Measurements from ENCODE around the gene ASPRV1.
A peak's percentile ranks its signal among the peaks of the same experiment; 100 is the strongest.

Gene ASPRV1

GRCh38 chr2:69965756-69966445, 4.5 kb upstream of the ASPRV1 start:
- Histone ChIP-seq H3K27ac (no peak overlapping the region), H3K4me3 (no peak overlapping the region), H4K20me1 (no peaks in the 10 kb centered on the region), H3K9me3 (no peaks in the 10 kb centered on the region), H3K4me2 (no peak overlapping the region), H3K27me3 (no peaks in the 10 kb centered on the region), H3K36me3 (no peaks in the 10 kb centered on the region; the same call in 1 of the 2 replicates), H3K4me1 (no peaks in the 10 kb centered on the region), H3K9ac (no peak overlapping the region)
- TF ChIP-seq Cebpa-rat (IDR thresholded peaks at IDR 0.05), result no peak

GRCh38 chr2:69964353-69964841, 3.0 kb upstream of the ASPRV1 start:
- Histone ChIP-seq H4K20me1 (no peaks in the 10 kb centered on the region), H3K4me1 (no peaks in the 10 kb centered on the region), H3K4me3 (no peak overlapping the region), H3K9me3 (no peaks in the 10 kb centered on the region), H3K36me3 (no peaks in the 10 kb centered on the region; the same call in 1 of the 2 replicates), H3K27ac (no peak overlapping the region), H3K4me2 (no peak overlapping the region), H3K9ac (no peak overlapping the region), H3K27me3 (no peaks in the 10 kb centered on the region)
- no peak for TF ChIP-seq Cebpa-rat (IDR thresholded peaks at IDR 0.05)

GRCh38 chr2:69962986-69963730, 1.7 kb upstream of the ASPRV1 start:
- no peak for TF ChIP-seq Cebpa-rat (IDR thresholded peaks at IDR 0.05)
- no peaks in the 10 kb centered on the region for H3K27me3 ChIP-seq
- no peak overlapping the region for H3K9ac ChIP-seq
- no peaks in the 10 kb centered on the region for H3K9me3 ChIP-seq
- H3K4me1 ChIP-seq, result peaks cover 7% of the 10 kb centered on the region
- H3K27ac ChIP-seq, result no peak overlapping the region
- H3K36me3 ChIP-seq, result no peaks in the 10 kb centered on the region; the same call in 1 of the 2 replicates
- H3K4me3 ChIP-seq, result no peak overlapping the region
- no peak overlapping the region for H3K4me2 ChIP-seq
- no peaks in the 10 kb centered on the region for H4K20me1 ChIP-seq

DNA sequence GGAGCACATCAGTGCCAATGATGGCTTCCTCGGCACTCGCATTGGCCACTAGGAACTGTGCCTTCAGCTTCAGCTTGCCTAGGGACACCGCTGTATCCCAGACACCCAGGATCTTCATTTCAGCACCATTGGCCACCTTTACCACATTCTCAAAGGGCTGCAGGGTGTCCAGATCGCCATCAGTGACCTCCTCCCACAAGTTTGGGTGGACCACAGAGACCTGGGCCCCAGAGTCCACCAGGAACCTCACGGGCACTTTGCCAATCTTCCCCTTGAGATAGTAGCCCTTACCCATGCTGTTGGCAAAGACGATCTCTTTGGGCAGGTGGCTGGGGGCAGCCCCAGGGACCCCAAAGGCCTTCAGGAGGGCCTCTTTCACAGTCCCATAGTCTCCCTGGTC, 610 bp downstream of the ASPRV1 start:
- Histone ChIP-seq H3K36me3 (no peaks in the 10 kb centered on the region; the same call in 1 of the 2 replicates), H3K9ac (no peak overlapping the region), H3K27ac (no peak overlapping the region), H3K4me1 (peaks cover 13% of the 10 kb centered on the region), H3K4me3 (no peak overlapping the region), H3K4me2 (no peak overlapping the region), H3K9me3 (no peaks in the 10 kb centered on the region), H4K20me1 (no peaks in the 10 kb centered on the region), H3K27me3 (no peaks in the 10 kb centered on the region)
- no peak for TF ChIP-seq Cebpa-rat (IDR thresholded peaks at IDR 0.05)

DNA sequence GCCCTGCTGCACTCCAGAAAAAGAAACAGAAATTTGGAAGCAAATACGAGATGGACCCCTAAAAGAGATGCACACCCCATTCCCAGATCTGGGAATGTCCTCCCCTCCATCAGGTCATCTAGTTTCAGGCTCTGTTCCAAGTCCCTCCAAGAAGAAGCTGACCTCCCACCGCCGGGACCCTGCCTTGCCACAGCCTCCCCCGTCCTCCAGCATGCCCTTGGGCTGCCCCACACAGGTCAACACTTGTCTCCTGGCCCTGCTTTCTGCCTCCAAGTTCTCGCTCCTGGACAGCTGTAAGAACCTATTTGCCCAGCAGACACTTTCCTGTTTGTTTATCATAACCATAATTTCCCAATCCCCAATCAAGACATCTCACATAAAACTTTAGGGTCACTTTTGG, 2.0 kb downstream of the ASPRV1 start:
- Histone ChIP-seq H3K9me3 (no peaks in the 10 kb centered on the region), H3K4me1 (peaks cover 13% of the 10 kb centered on the region), H3K4me2 (no peak overlapping the region), H4K20me1 (no peaks in the 10 kb centered on the region), H3K27ac (no peak overlapping the region), H3K36me3 (no peaks in the 10 kb centered on the region; the same call in 1 of the 2 replicates), H3K4me3 (no peak overlapping the region), H3K27me3 (no peaks in the 10 kb centered on the region), H3K9ac (no peak overlapping the region)
- TF ChIP-seq Cebpa-rat (IDR thresholded peaks at IDR 0.05), result no peak

- no peak overlapping the region for H3K9ac ChIP-seq
Measured at GRCh38 chr2:69958480-69958879, 3.0 kb downstream of the ASPRV1 start.

DNA sequence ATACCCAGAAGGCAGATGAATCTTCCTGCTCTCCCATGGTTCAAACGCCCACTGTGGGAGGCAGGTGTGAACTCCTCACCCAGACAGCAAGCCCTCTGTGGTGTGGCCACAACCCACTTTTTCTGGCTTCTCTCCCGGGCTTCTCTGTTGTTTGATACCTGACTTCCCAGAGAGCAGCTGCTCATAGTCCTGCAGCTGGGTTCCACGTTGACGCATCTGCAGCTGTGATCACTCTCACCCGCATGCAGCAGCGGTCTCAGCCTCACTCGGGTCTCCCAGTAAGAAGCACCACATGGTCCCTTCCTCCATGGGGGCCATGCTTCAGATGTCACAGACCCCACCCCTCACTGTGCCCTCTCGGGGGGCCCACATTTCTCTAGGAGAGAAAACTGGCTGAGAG, 3.5 kb downstream of the ASPRV1 start:
- H3K9me3 ChIP-seq, result no peaks in the 10 kb centered on the region
- no peaks in the 10 kb centered on the region for H4K20me1 ChIP-seq
- no peak overlapping the region for H3K27ac ChIP-seq
- no peak overlapping the region for H3K4me3 ChIP-seq
- no peak for TF ChIP-seq Cebpa-rat (IDR thresholded peaks at IDR 0.05)
- no peaks in the 10 kb centered on the region for H3K27me3 ChIP-seq
- H3K4me2 ChIP-seq, result peak overlapping the region; percentile 54
- no peak overlapping the region for H3K9ac ChIP-seq
- H3K36me3 ChIP-seq, result no peaks in the 10 kb centered on the region; the same call in 1 of the 2 replicates
- H3K4me1 ChIP-seq, result peaks cover 13% of the 10 kb centered on the region

More at GRCh38 chr2:69958480-69958879, 3.0 kb downstream of the ASPRV1 start:
- no peaks in the 10 kb centered on the region for H4K20me1 ChIP-seq
- no peaks in the 10 kb centered on the region for H3K9me3 ChIP-seq
- H3K27ac ChIP-seq, result no peak overlapping the region
- peaks cover 13% of the 10 kb centered on the region for H3K4me1 ChIP-seq
- H3K27me3 ChIP-seq, result no peaks in the 10 kb centered on the region
- H3K36me3 ChIP-seq, result no peaks in the 10 kb centered on the region; the same call in 1 of the 2 replicates
- H3K4me3 ChIP-seq, result no peak overlapping the region
- peak overlapping the region; percentile 54 for H3K4me2 ChIP-seq
- no peak for TF ChIP-seq Cebpa-rat (IDR thresholded peaks at IDR 0.05)

GRCh38 chr2:69956475-69956979, 4.9 kb downstream of the ASPRV1 start:
- no peak for TF ChIP-seq Cebpa-rat (IDR thresholded peaks at IDR 0.05)
- Histone ChIP-seq H3K27ac (no peak overlapping the region), H3K4me2 (no peak overlapping the region), H3K4me1 (peaks cover 13% of the 10 kb centered on the region), H3K4me3 (no peak overlapping the region), H3K9ac (no peak overlapping the region), H4K20me1 (no peaks in the 10 kb centered on the region), H3K9me3 (no peaks in the 10 kb centered on the region), H3K27me3 (no peaks in the 10 kb centered on the region), H3K36me3 (no peaks in the 10 kb centered on the region)

- no peak overlapping the region for H3K4me3 ChIP-seq
- no peak overlapping the region for H3K4me2 ChIP-seq
Measured at GRCh38 chr2:69955029-69955428, 6.4 kb downstream of the ASPRV1 start.

DNA sequence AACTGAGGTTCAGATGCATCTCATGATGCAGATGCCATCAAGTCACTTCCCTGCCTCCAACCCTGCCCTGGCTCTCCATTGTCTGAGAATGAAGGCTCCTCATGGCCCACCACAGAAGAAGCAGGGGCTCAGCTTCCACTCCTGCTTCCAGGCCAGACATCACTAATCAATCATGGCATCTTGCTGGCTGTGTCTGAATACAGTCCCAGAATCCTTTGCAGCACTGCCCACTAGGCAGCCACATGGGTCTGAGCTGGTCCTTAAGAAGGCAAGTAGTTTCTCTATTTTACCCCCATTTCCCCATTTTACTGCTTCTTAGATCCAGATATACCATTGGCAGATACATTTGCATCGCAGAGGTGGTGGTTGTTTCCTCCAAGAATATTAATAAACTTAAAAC, 7.3 kb downstream of the ASPRV1 start:
- Histone ChIP-seq H3K9ac (no peak overlapping the region), H3K27ac (no peak overlapping the region), H3K4me2 (no peak overlapping the region), H3K9me3 (no peaks in the 10 kb centered on the region), H3K27me3 (no peaks in the 10 kb centered on the region), H4K20me1 (no peaks in the 10 kb centered on the region), H3K4me3 (no peak overlapping the region), H3K4me1 (peaks cover 13% of the 10 kb centered on the region), H3K36me3 (no peaks in the 10 kb centered on the region)
- TF ChIP-seq Cebpa-rat (IDR thresholded peaks at IDR 0.05), result no peak

More at GRCh38 chr2:69955029-69955428, 6.4 kb downstream of the ASPRV1 start:
- H3K9me3 ChIP-seq, result no peaks in the 10 kb centered on the region
- no peak for TF ChIP-seq Cebpa-rat (IDR thresholded peaks at IDR 0.05)
- H3K27me3 ChIP-seq, result no peaks in the 10 kb centered on the region
- H3K36me3 ChIP-seq, result no peaks in the 10 kb centered on the region
- no peaks in the 10 kb centered on the region for H4K20me1 ChIP-seq
- H3K4me1 ChIP-seq, result peaks cover 13% of the 10 kb centered on the region
- no peak overlapping the region for H3K27ac ChIP-seq
- H3K9ac ChIP-seq, result no peak overlapping the region

Measured in BLaER1 (cell line).